Suppressor macrophage treated with lipopolysaccharide for 1 hour (primary cell): Measurements from ENCODE around the gene SHROOM4.

Source experiments
- DNase-seq, 3 donors: peaks; one replicate each; pipeline ENCODE4 v3.0.0-alpha.2; 2020 to 2022

SHROOM4 gene

DNA sequence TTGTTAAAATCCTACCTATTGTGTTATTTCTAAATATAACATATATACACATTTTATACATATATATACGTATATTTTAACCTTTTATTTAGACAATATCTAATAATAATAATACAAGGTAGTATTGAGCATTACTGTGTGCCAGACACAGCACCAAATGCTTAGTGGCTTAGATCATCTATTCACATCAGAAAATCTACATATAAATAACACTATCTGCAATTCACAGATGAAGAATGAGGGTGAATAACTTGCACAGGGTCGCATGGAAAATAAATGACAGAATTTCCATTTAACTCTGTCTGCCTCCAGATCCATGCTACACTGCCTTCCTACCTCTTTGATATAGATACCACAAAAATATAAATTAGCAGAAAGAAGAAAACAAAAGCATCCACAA lies 37.7 kb downstream of the SHROOM4 start:
- no peak for DNase-seq

DNA sequence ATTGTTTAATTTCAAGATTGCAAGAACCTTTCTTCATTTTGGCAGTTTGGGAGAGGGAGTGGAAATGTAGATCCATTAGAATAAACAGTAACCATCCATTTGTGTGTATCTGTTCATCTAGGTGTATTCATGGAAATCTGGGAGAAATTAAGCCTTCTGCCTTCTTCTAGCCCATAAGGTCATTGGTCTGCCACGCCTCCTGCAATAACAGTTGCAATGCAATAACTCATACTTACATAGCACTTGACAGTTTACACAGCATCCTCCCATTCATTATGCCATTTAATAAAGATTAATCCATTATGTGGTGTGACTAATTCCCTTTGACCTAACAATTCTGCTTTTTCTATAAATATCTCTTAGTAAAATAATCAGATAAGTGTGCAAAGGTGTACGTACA lies 42.6 kb downstream of the SHROOM4 start:
- no peak for DNase-seq

DNA sequence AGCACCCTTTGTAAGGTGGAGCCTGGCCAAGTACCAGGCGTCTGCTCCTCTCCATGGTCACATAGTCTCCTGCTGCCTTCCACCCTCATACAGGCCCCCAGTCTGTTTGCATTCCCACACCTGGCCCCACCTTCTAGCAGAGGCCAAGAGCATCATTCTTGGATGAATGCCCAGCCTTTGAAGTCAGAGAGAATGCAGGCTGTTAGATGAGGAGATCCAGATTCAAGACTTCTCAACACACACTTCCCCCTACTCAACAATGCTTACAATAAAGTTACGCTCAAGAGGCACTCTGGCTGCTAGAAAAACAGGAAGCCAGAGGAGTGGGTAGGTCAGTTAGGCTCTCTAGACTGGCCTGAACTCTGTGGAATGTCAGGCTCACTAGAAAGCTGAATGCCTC lies 43.3 kb downstream of the SHROOM4 start:
- DNase-seq, result peak in 1 of 3 donors; percentile 0

DNA sequence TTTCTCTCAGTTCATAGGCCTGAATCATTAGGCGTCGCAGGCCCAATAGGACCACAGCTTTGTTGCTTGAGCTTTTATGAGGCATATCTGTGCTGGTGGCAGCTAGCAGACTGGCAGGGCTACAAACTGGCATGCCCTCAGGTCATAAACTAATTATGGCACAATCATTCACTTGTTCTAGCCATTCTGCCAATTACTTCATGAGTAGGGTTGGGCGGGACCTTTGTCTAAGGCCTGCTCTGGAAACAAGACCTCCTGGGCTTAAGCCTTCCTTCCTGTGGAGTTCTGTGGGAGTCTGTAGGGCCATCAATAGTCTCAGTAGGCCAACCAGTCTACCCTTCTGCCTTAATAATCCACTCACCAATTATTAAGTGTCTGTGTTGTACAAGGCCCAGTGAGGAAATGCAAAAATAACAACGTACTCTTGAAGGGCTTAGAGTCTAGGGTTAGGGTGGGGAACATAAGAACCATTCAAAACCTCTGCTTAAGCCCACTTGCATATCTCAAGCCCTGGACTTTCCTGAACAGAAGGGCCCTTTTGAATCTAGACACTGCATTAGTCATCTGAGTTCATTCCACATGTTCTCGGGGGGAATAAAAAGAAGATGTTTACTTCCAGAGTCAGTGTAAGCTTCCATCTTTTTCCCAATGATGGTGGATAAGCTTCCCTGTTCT lies 44.5 kb downstream of the SHROOM4 start:
- no peak for DNase-seq

DNA sequence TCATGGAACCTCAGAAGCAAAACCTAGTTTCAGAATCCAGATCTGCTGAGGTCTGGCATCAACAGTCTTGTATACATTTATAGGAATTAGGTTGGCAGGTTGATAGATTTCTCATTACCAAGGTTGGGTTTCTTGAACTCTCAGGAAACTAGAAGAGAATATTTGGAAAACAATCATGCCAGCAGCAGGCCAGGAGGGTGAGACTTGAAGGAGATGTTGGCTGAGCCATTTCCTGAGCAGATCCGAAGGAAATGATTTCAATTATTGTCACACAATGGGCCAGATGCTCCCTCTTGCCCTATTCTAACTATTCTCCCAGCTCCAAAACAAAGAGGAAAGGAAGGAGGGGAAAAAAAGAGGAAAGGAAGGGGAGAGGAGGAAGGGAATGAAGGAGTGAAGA lies 45.2 kb downstream of the SHROOM4 start:
- no peak for DNase-seq

DNA sequence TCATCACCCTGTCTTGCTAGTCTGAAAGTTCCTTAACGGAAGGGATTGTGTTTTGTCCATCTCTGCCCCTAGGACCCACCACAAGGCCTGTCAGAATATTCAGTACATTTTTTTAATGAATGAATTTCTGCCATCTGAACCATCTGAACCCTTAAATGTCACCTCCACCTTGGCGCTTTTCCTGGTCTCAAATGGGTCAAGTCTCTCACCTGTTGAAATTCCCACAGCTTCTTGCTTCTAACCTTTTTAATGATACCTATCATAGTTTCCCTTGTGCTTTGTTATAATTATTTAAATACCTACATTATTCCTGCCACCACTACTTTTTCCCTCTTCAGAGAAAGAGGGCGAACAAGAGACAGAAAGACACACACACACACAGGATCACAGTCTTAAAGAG lies 48.0 kb downstream of the SHROOM4 start:
- no peak for DNase-seq

DNA sequence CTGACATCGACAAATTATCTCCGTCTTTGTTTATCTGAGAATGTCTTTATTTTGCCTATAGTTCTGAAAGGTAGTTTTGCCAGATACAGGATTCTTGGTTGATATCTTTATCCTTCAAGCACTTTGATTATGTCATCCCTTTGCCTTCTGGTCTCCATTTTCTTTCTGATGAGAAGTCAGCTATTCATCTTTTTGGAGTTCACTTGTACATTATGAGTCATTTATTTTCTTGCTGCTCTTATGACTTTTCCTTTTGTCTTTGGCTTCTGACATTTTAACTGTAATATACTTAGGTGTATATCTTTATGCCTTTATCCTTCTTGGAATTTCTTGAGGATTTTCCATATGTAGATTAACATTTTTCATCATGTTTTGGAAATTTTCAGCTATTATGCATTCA lies 51.4 kb downstream of the SHROOM4 start:
- DNase-seq, result peak in 1 of 3 donors; percentile 0

DNA sequence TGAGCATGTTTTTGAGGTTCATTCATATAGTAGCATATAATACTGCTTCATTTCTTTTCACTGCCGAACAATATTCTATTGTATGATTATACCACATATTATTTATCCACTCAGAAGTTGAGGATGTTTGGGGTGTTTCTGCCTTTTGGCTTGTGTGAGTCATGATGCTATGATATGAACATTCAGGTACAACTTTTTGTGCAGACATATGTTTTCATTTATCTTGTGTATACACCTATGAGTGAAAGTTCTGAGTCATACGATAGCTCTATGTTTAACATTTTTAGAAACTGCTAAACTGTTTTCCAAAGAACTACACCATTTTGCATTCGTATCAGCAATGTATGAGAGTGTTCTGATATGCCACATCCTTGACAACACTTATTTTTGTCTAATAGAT lies 57.7 kb downstream of the SHROOM4 start:
- DNase-seq, result no peak

DNA sequence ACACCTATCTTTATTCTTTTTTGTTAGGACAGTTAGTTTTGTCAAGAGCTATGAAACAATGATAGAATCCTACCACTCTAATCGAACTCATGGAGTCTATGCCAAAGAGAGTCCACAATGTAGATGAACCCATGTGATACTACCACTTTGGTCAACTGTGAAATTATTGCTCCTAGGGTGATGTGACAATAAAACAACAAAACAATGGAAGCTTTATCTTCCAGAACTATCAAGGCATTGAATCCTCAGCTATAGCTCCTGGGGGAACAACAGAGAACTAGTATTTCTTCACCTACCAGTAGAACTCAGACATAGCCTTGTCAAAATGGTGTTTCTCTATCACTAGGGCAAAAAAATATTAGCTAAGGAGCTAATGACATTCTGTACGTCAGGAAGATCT lies 62.9 kb downstream of the SHROOM4 start:
- no peak for DNase-seq

DNA sequence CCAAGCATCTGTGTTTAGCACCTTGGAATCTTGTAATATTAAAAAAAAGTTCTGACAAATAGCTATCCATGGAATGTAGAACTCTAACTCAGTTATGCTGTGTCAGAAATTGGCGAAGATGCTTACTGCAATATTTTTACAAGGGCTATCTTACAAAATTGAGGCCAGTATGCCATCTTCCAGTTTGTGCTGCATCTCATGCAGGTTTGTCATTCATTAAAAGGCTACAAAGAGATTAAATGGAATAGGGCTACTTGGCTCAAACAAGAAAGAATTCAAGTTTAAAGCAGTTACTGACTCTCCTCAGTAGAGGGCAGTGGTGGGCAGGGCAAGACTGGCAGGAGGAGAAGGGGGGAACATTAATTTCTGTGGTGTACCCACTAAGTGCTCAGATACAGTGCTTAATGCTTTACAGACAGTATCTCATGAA lies 66.5 kb downstream of the SHROOM4 start:
- DNase-seq, result peak; percentile 35 to 46 (median 42)

DNA sequence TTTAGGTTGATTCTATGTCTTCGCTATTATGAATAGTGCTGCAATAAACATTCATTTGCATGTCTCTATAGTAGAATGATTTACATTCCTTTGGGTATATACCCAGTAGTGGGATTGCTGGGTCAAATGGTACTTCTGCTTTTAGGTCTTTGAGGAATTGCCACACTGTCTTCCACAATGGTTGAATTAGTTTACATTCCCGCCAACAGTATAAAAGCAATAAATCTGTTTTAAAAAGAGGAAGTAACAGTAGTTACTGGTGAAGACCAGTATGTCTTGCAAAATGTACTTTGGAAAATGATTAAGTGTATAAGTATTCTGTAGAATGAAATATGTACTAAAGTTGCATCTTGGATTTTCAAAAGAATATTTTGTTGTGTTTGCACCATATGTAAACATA lies 77.3 kb downstream of the SHROOM4 start:
- peak in 2 of 3 donors; percentile 7 to 24 for DNase-seq

DNA sequence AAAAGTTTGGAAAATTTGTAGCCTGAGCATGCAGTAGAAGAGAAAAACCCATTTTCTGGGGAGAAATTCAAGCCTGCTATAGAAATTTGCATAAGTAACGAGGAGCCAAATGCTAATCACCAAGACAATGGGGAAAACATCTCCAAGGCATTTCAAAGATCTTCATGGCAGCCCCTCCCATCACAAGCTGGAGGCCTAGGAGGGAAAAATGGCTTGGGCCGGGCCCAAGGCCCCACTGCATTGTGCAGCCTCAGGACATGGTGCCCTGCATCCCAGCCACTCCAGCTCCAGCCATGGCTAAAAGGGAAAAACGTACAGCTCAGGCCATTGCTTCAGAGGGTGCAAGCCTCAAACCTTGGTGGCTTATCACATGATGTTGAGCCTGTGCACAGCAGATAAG lies 87.7 kb downstream of the SHROOM4 start:
- no peak for DNase-seq

DNA sequence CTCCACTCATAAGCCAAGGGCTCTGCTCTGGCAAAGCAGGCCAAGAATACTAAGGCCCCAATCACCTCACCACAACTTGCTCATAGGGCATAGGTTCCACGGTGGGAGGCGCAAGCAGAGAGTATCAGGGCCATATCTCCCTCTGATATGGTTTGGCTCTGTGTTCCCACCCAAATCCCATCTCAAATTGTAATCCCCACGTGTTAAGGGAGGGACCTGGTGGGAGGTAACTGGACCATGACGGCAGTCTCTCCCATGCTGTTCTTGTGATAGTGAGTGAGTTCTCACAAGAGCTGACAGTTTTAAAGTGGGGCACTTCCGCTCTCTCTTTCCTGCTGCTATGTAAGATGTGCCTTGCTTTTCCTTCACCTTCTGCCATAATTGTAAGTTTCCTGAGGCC lies 88.7 kb downstream of the SHROOM4 start:
- DNase-seq, result no peak

DNA sequence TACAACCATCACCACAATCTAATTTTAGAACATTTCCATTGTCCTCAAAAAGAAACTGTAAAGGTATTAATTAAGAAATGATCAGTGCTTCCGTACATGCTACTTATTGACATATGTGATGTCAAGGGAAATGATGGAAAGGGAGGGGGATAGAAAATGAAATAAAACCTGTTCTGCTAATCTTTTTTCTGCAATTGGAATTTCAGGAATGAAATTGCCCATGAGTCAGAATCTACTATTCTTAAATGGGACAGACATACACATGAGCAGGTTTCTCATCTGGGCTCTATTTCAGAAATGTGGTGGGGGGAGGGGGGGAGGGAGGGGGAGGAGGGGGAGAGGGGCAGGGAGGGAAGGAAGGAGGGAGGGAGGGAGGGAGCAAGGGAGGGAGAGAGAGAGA lies 91.0 kb downstream of the SHROOM4 start:
- DNase-seq, result no peak

DNA sequence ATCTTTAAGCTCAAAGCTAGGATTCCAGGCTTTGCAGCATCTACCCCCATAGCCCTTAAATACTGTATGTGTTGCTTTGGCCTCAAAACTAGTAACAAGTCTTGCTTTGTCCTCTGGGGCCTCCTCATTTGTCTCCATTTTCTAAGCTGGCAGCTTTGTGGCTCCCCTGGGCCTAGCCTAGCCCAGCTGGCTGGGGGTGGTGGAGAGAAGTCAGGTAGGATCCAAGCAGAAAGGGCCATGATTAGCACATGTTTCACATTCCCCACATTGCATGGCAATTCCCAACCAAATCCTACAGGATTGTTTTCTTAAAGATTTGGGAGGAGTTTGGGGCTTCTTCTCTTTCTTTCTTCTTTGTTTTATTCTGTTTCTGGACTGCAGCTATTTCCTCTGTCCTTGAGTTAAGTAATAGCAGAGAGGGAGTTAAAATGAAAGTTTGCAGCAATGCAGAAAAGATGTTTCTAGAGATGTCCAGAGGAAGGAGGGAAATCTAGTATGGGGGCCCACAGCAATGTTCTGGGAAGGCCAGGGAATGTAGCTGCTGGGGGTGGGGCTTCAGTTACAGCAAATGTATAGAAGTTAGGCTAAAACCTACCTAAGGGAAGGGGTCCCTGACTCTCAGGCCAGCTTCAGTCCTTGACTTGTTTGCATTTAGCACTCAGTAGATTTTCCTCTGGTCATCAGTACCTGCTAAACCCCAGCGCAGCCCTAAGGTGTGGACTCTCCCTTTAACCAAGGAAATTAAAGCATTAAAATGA lies 92.1 kb downstream of the SHROOM4 start:
- no peak for DNase-seq

DNA sequence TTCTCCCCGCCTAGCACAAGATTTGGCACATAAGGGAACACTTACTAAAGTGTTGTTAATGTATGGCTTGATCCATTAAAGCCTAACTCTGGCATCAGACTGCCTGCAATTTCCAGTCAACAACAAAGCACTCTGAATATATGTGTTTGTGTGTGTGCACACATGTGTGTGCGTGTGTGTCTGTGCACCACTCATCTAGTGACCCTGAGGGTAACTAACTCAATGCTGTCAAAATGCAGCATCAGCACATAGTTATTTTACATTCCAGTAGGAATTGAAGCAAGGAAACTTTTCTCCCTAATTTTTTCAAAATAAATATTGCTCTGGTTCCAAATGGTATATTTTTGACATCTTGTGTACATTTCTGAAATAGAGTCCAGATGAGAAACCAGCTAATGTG lies 94.4 kb downstream of the SHROOM4 start:
- DNase-seq, result no peak

DNA sequence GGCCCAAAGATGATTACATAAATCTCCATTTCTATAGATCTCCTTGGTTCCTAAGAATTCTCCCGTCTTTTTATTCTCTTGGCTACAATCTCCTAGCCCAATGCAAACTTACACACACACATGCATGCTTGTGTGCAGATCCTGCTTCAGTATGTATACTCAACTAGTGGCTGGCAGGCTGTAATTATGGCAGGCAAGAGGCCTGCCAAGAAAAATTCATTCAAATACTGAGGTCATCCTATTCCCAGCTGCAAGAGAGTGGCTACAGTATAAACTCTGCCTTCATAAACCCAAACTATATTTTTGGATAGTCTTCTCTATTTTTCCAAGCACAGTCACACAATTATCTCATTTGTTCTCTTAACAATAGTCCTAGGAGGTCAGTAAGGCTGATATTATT lies 95.2 kb downstream of the SHROOM4 start:
- no peak for DNase-seq

DNA sequence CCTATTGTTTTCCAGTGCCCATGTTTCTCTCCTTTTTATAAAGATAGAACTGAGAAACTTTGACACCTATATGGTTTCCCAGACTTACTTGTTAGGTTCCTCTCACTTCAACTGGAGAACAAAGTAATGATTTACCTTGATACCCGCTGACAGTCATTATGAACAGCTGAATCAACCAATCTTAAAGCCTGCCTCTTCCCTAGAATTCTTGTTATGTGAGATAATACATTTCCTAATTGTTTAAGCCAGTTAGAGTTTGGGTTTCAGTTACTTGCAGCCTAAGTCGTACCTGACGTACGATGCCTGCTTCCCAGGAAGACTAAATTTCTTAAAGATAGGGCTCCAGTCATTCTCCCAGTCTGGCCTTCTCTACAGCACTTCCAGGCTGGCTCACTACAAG lies 97.3 kb downstream of the SHROOM4 start:
- no peak for DNase-seq

DNA sequence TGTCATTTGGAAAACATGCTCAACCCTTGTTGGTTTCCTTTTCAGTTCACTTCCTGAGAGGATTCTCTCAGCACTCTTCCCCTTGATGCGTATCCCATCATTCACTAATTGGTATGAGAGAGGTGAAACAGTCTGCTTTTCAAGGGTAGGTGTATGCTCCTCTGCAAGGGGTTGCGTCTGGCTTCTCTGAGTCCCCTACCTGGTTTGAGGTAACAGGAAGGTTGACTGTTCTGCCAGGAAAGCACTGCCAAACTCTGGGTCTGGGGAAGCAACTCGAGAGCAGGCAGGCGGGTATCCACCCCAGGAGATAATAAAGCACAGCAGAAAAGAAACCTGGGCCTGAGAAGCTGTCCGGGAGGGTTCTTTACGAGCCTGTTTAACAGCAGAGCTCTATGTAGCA lies 101.2 kb downstream of the SHROOM4 start:
- DNase-seq, result no peak

DNA sequence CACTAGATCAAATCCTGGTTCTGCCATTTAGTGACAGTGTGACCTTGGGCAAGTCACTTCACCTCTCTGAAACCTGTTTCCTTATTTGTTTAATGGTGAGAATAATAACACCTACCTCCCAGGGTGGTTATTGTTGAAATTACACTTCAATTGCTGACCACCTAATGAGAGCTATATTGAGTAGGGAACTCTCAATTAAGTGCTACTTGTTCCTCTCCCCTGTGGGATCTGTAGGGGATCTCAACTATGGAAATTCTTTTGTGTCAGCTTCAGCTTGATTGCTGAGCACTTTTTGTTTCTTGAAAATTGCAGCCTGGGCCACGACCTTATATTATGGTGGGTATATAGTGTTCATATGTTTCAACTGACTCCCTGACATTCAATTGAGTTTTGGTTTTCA lies 102.1 kb downstream of the SHROOM4 start:
- no peak for DNase-seq

DNA sequence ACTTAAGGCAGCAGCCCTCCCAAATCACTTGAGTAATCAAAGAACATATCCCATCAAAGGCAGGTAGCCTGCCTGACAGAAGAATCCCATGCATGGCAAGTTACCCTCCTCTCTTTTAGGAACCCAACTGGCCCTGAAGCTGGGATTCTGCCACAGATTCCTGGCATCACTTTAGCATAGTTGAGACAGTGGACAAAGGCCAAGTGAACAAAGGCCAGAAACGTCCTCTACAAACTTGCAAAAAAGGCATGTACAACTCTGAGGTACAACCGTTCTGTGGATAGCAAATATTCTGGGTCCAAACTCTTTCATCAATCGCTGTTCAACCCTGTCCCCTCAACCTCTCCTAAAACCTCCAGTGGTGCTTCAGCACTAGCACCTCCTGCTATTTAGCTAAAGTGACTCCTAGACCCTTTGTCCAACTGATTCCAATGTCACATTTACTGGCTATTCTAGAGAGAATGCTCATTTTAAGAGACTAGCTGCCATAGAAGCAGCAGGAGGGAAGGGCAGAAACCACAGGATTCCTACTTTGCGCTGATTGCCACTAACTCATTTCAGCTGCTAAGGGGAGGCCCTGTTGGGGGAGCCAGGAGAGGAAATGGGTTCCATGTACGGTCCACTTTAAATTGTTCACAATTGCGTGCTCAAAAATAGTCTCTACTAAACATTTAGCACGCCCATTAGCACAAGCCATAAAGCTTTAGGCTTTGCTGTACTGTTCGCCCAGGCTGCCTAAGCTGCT lies 105.9 kb downstream of the SHROOM4 start:
- DNase-seq, result no peak

DNA sequence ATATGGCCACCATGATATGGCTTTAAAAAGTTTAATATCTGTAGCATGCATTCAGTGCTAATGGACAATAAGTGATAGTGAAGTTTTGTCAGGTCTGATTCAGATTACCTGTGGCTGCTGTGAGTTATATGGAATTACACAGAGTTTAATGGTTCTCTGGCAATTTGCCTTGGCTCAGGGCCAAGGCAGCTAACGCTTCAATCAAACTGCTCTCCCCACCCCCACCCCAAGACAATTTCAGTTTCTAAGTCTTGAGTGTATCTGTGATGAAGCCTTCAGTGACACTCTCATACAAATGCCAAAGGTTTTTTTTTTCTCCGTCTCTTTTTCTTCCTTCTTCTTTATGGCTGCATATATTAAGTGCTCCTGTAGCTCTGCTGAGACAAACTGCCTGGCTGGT lies 106.6 kb downstream of the SHROOM4 start:
- no peak for DNase-seq

DNA sequence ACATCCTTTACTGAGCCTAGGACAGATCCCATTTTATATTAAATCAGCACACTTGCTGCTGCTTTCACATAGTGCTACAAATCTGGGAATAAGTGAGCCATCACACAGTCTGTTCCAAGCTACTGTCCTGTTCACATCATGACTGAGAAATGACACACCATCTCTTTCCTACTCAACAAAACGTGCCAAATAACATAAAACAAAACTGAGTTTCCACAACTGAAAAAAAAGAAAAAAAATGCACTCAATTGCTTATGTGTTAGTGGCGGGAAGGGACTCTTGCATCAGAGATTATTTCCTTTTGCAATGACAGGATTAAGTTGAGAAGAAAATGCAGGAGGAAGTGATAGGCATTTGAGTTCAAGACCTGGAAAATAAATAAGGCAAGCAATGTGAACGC lies 109.0 kb downstream of the SHROOM4 start:
- DNase-seq, result peak in 1 of 3 donors; percentile 19

DNA sequence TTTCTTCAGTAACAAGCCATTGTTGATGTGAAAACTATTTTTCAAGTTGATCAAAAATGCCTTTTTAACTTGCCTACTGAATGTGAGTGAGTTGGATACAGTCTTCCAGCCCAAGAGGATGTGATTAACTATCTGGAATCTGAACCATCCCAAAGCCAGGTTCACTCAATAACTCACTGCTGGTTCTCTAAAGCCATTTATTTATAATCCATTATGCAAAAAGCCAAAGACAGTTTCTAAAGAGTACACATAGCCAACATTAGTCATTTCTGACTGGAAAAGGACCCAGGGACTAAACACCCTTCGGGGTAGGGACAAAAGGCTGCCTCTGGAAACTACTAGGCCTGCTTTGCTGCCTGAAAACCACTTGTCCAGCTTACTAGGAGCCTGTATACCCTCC lies 109.6 kb downstream of the SHROOM4 start:
- no peak for DNase-seq
